NCI-H82 (cell line): ENCODE results near the gene HERPUD1.
"Not testable (repeated sequence)": the region's sequence is repeated elsewhere in the genome, so short reads cannot be mapped to it uniquely, and the experiment has no call there.

Experiments used
- DNase-seq: peaks from one replicate; lab custom pipeline; 2025; lab: John Stamatoyannopoulos, UW

The HERPUD1 gene

DNA sequence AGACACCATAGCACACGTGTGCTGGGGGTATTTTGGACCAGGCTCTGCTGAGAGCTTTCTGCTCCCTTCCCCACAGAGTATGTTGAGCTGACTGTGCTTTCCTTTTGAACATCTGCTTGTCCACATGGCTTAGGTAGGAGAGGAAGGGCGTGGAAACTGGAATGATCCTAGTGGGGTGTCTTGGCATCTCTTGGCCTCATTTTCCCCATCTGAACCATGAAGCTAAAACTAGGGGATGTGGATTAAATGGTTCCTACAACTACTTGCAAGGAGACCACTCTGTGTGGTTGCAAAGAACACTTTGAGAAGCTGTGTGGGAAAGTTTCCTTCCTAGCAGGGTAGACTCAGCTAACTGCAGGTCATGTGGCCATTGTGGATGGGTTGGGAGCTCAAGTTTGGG, 50.8 kb downstream of the HERPUD1 start:
- DNase-seq = no peak

DNA sequence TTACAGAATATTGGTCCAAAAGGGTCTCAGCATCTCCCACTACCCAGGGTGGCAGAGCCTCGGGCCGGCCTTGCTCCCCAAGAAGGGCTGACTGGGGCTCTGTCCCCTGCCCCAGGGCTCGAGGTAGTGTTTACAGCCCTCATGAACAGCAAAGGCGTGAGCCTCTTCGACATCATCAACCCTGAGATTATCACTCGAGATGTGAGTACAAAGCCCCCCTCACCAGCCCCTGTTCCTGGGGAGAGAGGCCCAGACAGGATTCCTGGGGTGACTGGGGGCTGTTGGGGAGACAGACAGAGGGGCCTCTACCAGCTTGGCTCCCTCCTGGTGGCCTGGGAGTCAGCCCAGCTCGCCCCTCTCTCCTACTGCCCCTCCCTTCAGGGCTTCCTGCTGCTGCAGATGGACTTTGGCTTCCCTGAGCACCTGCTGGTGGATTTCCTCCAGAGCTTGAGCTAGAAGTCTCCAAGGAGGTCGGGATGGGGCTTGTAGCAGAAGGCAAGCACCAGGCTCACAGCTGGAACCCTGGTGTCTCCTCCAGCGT, 51.3 kb downstream of the HERPUD1 start:
- no peak for DNase-seq

DNA sequence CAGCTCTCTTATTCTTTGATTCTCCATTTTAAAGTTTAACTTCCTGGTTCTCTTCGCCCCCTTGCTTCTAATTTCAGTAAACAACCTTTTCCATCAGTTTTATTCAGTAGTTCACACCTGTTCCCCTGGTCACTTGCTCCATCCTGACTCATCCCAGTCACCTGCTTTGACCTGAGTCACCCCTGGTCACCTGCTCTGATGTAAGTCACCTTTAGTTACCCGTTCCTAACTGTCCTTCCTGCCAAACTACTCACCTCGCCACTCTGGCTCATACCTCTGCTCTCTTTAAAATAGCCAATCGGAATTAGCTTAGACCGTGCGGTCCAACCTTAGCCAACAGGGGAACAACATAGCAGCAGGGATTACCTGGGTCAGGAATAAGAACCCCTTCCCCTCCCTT, 52.7 kb downstream of the HERPUD1 start:
- DNase-seq = no peak

DNA sequence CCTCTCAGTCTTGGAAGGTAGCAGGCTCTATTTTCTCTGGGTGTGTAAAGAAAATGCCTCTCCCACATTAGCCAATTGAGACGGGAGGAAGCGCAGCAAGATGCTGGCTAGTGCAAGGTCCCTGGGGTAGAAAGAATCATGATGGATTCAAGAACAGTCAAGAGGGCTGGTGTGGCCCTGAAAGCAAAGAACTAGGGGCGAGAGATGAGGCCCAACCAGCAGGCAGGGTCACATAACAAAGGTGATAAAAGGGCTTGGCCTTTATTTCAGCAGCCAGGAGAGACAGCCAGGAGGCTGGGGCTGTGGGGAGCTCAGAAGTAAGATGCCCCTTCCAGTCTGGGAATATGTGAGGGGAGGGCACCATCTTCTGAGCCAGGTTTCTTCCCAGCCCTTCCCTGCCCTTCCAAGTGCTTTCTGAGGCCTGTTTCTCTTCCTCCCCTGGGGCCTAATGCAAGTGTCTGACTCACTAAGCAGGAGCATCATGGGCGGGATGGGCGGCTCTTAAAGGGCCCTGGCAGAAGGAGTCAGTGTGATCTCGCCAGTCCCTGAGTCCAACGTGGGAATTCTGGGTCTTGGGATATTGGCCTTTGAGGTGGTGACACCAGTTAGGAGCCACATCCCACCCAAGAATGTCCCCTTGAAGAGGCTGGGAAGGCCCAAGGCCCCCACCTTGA, 53.5 kb downstream of the HERPUD1 start:
- DNase-seq = peak; percentile 7

DNA sequence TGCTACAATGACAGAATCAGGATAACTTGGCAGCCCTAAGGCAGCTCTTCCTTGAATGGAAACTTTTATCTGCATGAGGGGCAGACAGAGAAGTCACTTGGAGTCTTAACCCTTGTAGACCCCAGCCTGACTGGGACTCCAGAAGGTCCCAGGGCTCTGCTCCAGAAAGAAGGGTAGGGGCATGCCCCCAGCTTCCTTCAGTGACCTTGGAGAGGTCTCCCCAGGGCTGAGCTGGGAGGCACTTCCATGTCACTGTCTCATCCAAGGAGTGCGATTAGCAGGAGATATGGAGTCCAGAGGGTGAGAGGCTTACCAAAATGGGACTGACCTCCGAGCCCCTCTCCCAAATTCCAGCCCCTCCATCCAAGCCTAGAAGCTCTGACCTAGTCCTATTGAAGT, 54.0 kb downstream of the HERPUD1 start:
- DNase-seq = no peak

DNA sequence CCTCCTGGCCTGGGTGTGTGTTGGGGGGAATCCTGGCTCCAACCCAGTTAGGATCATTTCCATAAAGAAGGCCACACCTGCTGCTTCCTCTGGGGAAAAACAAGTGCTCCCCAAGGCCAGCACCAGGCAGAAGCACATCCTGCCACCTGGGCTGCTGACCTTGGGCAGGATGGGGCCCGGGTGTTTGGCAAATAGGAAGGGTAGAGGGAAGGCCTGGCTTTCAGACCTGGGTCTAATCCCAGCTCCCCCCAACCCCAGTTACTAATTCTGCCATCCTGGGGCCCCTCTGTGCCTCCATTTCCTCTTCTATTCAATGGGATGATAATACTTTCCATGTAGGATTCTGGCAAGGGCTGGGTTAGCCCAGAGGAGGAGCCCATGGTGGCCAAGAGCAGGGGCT, 54.4 kb downstream of the HERPUD1 start:
- no peak for DNase-seq

DNA sequence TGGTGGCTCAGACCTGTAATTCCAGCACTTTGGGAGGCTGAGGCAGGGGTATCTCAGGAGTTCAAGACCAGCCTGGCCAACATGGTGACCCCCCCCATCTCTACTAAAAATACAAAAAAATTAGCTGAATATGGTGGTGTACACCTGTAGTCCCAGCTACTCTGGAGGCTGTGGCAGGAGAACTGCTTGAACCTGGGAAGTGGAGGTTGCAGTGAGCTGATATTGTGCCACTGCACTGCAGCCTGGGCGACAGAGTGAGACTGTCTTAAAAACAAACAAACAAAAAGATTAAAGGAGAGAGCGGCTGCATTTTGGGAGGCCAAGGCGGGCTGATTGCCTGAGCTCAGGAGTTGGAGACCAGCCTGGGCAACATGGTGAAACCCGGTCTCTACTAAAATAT, 55.0 kb downstream of the HERPUD1 start:
- DNase-seq = not testable (repeated sequence)

DNA sequence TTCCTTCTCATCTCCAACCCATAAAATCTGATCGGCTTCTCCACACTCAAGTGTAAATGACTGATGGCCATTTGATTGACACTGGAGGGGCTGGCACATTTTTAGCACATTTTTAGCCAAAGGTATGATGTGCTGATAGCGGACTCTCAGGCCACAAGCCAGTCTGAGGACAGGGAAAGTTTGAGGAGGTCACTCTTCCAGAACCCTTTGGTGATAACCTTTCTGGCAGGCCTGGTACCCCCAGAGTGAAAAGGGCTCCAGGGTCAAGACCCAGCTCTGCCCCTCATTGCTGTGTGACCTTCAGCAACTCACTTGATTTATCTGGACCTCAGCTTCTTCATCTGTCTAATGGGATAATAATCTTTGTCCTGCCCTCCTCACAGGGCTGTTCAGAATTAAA, 55.8 kb downstream of the HERPUD1 start:
- no peak for DNase-seq

DNA sequence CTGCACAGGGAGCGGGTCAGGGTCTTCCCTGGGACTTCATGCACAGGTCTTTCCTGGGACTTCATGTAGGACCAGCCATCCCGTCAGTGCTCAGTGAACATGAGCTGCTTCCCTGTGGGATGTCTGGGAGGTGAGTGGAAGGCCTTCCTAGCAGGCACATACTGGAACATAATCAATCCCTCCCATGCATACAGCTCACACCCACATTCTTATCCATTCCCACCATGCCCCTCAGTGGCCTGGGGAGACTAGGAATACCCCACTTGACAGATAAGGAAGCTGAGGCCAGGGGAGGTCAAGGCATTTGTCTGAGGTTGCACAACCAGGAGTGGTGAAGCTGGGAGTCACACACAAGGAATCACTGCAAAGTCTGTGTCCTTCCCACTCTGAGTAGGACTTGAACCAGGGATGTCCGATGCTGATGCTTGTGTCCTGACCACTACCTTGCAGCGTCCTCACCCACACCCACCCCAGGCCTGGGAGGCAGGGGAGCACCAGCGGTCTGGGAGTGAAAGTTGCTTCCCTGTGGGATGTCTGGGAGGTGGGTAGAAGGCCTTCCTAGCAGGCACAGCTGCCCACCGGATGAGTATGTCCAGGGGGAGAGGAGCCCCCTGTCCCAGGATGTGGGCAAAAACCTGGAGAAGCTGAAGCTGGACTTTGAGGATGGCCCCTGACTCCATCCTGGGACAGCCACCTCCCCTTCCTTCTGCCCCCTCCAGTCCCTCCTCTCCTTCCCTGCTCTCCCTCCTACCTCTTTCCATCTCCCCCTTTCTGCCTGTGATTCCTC, 56.4 kb downstream of the HERPUD1 start:
- DNase-seq = no peak

DNA sequence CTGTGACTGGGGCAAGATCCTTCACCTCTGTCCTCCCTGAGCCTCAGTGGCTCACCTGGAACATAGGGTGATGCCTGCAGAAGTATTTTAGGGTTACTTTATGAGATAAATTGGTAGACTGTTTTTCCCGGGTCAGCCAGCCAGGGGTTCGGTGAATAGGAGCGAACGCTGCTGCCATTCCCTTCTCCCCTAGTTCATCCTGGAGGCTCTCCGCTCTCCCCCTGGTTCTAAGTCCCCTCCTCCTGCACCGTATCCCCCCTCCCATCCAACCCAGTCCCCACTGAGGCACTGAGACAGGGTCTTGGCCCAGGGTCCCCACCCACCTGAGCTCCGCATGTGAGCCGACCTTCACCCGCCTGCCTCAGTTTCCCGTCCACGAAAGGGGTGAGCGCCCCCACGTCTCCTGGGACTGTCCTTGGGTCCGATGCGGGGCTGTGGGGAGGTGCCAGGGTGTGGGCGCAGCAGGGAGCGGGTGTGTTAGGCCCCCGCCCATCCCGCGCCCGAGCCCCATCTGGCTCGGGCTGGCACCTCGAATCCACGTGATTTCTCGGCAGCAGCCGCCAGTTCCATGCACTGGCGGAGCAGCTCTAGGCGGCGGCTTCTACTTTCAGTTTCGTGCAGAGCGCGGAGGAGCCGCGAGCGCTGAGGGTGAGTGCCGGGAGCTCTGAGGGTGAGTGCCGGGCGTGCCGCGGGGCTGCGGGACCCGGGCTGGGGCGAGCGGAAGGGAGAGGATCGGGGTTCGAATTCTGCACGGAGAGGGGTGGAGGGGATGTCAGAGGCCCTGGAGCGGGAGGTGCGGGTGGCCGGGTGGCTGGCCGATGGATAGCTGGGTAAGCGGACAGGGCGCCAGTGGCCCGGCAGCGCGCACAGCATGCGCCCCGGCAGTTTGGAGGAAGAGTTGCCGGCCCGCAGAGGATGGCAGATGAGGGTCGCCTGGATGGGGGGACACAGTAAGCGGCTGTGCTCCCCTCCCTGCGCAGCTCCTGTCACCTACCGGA, 57.3 kb downstream of the HERPUD1 start, which contains the start of gene NLRC5:
TSS of gene NLRC5 (plus strand) at position 610 of the 998 bp plus-strand sequence. CDS start 31,156 bp downstream, outside the sequence.
- DNase-seq = peak; percentile 29

DNA sequence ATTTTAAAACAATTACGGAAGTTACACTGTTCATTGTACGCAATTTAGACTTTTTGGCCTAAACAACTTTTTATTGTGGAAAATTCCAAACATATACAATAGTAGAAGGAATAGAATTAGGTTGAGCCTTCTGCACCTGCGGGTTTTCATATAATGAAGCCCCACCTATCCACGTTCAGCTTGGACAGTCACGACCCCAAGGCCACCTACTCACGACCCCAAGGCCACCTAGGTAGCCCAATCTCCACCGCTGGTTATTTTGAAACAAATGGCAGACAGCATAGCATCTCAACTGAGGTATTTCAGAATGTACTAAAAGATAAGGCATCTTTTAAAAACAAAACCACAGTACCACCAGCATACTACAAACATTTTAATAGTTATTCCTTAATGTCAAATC, 58.0 kb downstream of the HERPUD1 start:
- DNase-seq = no peak

DNA sequence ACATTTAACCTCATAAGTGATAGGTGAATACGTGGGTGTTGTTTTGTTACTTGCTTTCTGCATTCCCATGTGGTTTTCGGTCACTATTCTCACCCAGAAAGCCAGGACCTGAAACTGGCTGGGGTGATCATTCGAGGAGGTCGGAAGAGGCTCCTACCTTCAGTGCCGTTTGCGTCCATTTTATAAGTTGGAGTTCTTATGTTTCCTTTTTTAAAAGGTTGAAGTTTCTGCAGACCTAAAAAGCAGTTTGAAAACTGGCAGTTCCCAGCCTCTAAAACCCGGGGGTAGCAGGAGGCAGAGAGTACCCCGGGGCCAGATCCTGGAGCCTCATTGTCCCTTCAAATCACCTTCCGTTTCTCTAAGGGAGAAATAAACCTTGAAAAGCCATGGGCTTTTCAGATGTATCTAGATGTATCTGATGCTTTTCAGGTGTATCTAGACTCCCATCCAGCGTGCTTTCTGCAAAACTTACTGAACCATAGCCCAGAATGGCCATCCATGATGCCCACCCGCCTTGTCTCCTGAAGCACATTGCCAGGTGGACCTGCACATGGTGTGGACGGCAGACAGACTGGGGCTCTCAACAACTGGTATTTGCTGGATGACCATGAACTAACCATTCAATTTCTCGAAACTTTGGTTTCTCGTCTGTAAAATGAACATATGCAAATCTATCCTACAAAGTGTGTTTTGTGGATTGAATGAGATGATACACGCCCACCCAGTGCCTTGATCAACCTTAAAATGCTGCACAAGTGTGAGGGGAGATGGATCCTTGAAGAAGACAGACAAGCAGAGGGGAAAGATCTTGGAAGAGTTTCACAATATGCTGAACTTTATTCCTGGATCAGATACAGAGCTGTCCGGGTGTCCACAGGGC, 58.7 kb downstream of the HERPUD1 start:
- DNase-seq = no peak

DNA sequence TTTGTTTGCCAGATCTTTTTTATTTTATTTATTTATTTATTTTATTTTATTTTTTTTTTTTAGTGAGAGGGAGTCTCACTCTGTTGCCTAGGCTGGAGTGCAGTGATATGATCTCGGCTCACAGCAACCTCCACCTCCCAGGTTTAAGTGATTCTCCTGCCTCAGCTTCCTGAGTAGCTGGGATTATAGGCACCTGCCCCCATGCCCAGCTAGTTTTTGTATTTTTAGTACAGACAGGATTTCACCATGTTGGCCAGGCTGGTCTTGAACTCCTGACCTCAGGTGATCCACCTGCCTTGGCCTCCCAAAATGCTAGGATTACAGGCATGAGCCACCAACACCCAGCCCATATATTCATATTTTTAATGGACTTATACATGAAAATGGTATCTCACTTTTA, 60.5 kb downstream of the HERPUD1 start:
- DNase-seq = not testable (repeated sequence)

DNA sequence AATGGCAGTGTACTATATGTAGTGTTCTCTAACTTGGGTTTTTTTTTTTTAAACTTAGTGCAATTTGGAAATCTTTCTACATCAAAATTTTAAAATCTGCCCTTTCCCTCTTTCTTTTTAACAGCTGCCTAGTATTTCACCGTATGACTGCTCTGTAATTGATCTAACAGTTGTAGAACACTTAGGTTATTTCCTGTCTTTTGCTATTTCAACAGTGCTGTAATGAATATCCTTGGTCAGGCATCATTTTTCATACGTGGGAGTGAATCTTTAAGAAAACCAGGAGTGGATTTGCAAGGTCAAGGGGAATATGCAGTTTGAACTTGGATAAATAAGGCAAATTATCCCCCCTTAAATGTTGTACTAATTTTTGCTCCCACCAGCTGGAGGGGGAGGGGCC, 61.3 kb downstream of the HERPUD1 start:
- DNase-seq = no peak

DNA sequence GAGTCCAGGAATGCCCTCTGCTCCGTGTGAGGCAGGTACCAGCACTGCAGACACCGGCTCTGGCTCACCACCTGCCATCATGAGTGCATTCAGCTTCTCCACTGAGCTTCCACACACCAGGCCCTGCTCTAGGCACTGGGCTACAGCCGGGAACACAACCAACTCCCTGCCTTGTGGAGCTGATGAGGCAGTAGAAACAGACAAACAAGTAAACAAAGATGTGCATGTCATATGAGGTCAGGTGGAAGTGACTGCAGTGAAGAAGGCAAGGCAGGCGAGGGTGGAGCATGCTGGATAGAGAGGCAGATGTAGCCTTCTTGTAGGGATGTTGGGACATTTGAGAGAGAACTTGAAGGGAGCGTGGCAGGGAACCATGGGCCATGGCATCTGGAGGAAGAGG, 62.4 kb downstream of the HERPUD1 start:
- no peak for DNase-seq
